ENCODE results near the gene NEUROD1.

DNA sequence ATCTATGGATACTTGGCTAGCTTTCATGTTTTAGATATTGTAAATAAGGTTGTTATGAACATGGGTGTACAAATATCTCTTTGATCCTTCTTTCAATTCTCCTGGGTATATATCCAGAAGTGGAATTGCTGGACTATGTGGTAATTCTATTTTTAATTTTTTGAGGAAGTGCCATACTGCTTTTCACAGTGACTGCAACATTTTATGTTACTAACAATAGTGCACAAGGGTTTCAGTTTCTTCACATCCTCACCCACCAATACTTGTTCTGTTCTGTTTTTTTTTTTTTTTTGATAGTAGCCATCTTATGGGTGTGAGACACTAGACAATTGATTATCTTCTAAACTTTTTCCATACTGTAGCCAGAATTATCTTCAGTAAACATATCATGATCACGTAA lies 17.3 kb upstream of the NEUROD1 start:
- no peak for TF ChIP-seq ZNF449 (tag by site-specific recombination; IDR thresholded peaks at IDR 0.05)
- TF ChIP-seq, protein P1, sequence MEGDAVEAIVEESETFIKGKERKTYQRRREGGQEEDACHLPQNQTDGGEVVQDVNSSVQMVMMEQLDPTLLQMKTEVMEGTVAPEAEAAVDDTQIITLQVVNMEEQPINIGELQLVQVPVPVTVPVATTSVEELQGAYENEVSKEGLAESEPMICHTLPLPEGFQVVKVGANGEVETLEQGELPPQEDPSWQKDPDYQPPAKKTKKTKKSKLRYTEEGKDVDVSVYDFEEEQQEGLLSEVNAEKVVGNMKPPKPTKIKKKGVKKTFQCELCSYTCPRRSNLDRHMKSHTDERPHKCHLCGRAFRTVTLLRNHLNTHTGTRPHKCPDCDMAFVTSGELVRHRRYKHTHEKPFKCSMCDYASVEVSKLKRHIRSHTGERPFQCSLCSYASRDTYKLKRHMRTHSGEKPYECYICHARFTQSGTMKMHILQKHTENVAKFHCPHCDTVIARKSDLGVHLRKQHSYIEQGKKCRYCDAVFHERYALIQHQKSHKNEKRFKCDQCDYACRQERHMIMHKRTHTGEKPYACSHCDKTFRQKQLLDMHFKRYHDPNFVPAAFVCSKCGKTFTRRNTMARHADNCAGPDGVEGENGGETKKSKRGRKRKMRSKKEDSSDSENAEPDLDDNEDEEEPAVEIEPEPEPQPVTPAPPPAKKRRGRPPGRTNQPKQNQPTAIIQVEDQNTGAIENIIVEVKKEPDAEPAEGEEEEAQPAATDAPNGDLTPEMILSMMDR (tag by site-specific recombination; IDR thresholded peaks at IDR 0.05) = no peak
- TF ChIP-seq ZEB2 (tag by site-specific recombination; IDR thresholded peaks at IDR 0.05) = no peak
- TF ChIP-seq ZNF596 (tag by site-specific recombination; IDR thresholded peaks at IDR 0.05) = no peak
- TF ChIP-seq, protein P2, sequence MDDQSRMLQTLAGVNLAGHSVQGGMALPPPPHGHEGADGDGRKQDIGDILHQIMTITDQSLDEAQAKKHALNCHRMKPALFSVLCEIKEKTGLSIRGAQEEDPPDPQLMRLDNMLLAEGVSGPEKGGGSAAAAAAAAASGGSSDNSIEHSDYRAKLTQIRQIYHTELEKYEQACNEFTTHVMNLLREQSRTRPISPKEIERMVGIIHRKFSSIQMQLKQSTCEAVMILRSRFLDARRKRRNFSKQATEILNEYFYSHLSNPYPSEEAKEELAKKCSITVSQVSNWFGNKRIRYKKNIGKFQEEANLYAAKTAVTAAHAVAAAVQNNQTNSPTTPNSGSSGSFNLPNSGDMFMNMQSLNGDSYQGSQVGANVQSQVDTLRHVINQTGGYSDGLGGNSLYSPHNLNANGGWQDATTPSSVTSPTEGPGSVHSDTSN (CRISPR knock-in tag; IDR thresholded peaks at IDR 0.05) = no peak
- no peak for TF ChIP-seq ZNF76 (tag by site-specific recombination; IDR thresholded peaks at IDR 0.05; ENCODE audit: borderline replicate concordance, low read depth)
- TF ChIP-seq ZNF302 (tag by site-specific recombination; IDR thresholded peaks at IDR 0.05; ENCODE audit: low read depth) = no peak
- TF ChIP-seq ZNF274 (IDR thresholded peaks at IDR 0.05; ENCODE audit: low read length) = no peak
- TF ChIP-seq ZNF274 (tag by site-specific recombination; IDR thresholded peaks at IDR 0.05; ENCODE audit: borderline replicate concordance) = no peak
- TF ChIP-seq ZNF747 (tag by site-specific recombination; IDR thresholded peaks at IDR 0.05) = no peak
- no peak for TF ChIP-seq REST (tag by site-specific recombination; IDR thresholded peaks at IDR 0.05)
- TF ChIP-seq ZNF311 (tag by site-specific recombination; IDR thresholded peaks at IDR 0.05; ENCODE audit: borderline replicate concordance) = no peak
- TF ChIP-seq ZNF48 (tag by site-specific recombination; IDR thresholded peaks at IDR 0.05) = no peak
- TF ChIP-seq SP3 (tag by site-specific recombination; IDR thresholded peaks at IDR 0.05) = no peak
- TF ChIP-seq, protein P3, sequence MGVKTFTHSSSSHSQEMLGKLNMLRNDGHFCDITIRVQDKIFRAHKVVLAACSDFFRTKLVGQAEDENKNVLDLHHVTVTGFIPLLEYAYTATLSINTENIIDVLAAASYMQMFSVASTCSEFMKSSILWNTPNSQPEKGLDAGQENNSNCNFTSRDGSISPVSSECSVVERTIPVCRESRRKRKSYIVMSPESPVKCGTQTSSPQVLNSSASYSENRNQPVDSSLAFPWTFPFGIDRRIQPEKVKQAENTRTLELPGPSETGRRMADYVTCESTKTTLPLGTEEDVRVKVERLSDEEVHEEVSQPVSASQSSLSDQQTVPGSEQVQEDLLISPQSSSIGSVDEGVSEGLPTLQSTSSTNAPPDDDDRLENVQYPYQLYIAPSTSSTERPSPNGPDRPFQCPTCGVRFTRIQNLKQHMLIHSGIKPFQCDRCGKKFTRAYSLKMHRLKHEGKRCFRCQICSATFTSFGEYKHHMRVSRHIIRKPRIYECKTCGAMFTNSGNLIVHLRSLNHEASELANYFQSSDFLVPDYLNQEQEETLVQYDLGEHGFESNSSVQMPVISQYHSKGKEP (tag by site-specific recombination; IDR thresholded peaks at IDR 0.05) = no peak
